CD4-positive, alpha-beta memory T cell (primary cell): ENCODE results near the gene PACSIN1. TPM values are rescaled to one million over a fixed set of nuclear protein-coding genes. Genes with fewer than 3 reads are reported as not detected.

ENCODE experiments used
- CTCF ChIA-PET: fragments of 350-600 bp; sonication (Branson Sonifier 250); formaldehyde crosslinking; loops from one replicate; lab custom pipeline; 2021; ENCODE audit warnings: inconsistent platforms; ENCODE audit not compliant: partially characterized antibody; lab: Charles Lee
- POLR2A ChIA-PET: fragments of 350-600 bp; sonication (Branson Sonifier 250); formaldehyde crosslinking; loops from one replicate; lab custom pipeline; 2021; ENCODE audit not compliant: partially characterized antibody; lab: Charles Lee
- DNase-seq, 5 donors: peaks; one replicate each; pipeline versions ENCODE4 v3.0.0 to v3.0.0-alpha.2; 2020 to 2022; ENCODE audit warnings: mixed read lengths in 1 of 5
- H3K27ac ChIP-seq: one replicate; pipeline ENCODE4 v1.7.0; 2013; ENCODE audit warnings: low read depth, low read length
- H3K27me3 ChIP-seq: 2 replicates; pipeline ENCODE4 v1.7.0; 2013; ENCODE audit warnings: mild to moderate bottlenecking, low read length, moderate library complexity; ENCODE audit not compliant: insufficient read depth
- H3K36me3 ChIP-seq: 2 replicates; pipeline ENCODE4 v1.7.0; 2013; ENCODE audit warnings: mild to moderate bottlenecking, low read length, moderate library complexity; ENCODE audit not compliant: insufficient read depth
- H3K4me1 ChIP-seq: 2 replicates; pipeline ENCODE4 v1.7.0; 2013; ENCODE audit warnings: mild to moderate bottlenecking, low read length, moderate library complexity; ENCODE audit not compliant: insufficient read depth
- H3K4me3 ChIP-seq, 2 donors: one replicate each; pipeline ENCODE4 v1.7.0; 2013; ENCODE audit warnings: low read length in 2 of 2, mild to moderate bottlenecking in 1 of 2
- H3K9me3 ChIP-seq, 2 donors: one replicate each; pipeline ENCODE4 v1.7.0; 2013; ENCODE audit warnings: low read length in 2 of 2, control low read depth in 1 of 2; ENCODE audit not compliant: control insufficient read depth in 1 of 2
- H3K27ac Mint-ChIP-seq, 7 donors: one replicate each; pipeline ENCODE4 v1.8.0; 2020 to 2021; ENCODE audit warnings: mixed read lengths in 7 of 7, mild to moderate bottlenecking in 6 of 7, inconsistent platforms in 3 of 7, moderate library complexity in 3 of 7
- H3K27me3 Mint-ChIP-seq, 2 donors: one replicate each; pipeline ENCODE4 v1.8.0; 2020 to 2021; ENCODE audit warnings: mixed read lengths in 2 of 2
- H3K36me3 Mint-ChIP-seq, 2 donors: one replicate each; pipeline ENCODE4 v1.8.0; 2020 to 2021; ENCODE audit warnings: mixed read lengths in 2 of 2, inconsistent platforms in 1 of 2, mild to moderate bottlenecking in 1 of 2
- H3K4me1 Mint-ChIP-seq, 4 donors: one replicate each; pipeline ENCODE4 v1.8.0; 2020 to 2021; ENCODE audit warnings: mixed read lengths in 4 of 4, mild to moderate bottlenecking in 1 of 4
- H3K4me3 Mint-ChIP-seq, 8 donors: one replicate each; pipeline ENCODE4 v1.8.0; 2020 to 2021; ENCODE audit warnings: mixed read lengths in 8 of 8, mild to moderate bottlenecking in 7 of 8, moderate library complexity in 6 of 8, inconsistent platforms in 3 of 8
- H3K9me3 Mint-ChIP-seq, 8 donors: one replicate each; pipeline ENCODE4 v1.8.0; 2020 to 2021; ENCODE audit warnings: mixed read lengths in 8 of 8, mild to moderate bottlenecking in 5 of 8, inconsistent platforms in 3 of 8, moderate library complexity in 1 of 8
- intact Hi-C: fragments of 100-400 bp; cut with micrococcal nuclease; formaldehyde crosslinking; loops from one replicate; pipeline ENCODE4 v1.15.1; 2023
- polyA plus RNA-seq, 2 donors: library from polyadenylated mRNA; unstranded; fragments of 300-500 nt; fragmentation: Illumina TruSeq; gene quantifications; one replicate each; pipeline ENCODE4 v1.2.3, GENCODE V29; 2021
- total RNA-seq, 2 experiments: library from RNA; stranded (reverse); gene quantifications; one replicate each; pipeline ENCODE4 v1.2.3, GENCODE V29; 2021

Gene PACSIN1
- total and polyA plus RNA-seq, 4 experiments from 2014 or later, result 0.92 to 2.3 (median 2.0) TPM; not detected in 1

- no peaks in the 10 kb centered on the region for H3K9me3 ChIP-seq
- ChIA-PET CTCF (no interaction called here), POLR2A (no interaction called here)
- H3K27ac Mint-ChIP-seq, result no peak overlapping the region
- H3K4me1 Mint-ChIP-seq, result peaks cover 0 to 6% (median 4%) of the 10 kb centered on the region in 4 donors
- peaks cover 4 to 5% of the 10 kb centered on the region in 2 donors for H3K27me3 Mint-ChIP-seq
- H3K4me1 ChIP-seq, result no peaks in the 10 kb centered on the region
- no peaks in the 10 kb centered on the region for H3K36me3 Mint-ChIP-seq
- H3K27ac ChIP-seq, result no peak overlapping the region
- DNase-seq, result no peak
- H3K36me3 ChIP-seq, result no peaks in the 10 kb centered on the region
- no peak overlapping the region for H3K4me3 ChIP-seq
- H3K27me3 ChIP-seq, result no peaks in the 10 kb centered on the region
- no peaks in the 10 kb centered on the region for H3K9me3 Mint-ChIP-seq
- intact Hi-C loops, result no loop called here
- no peak overlapping the region for H3K4me3 Mint-ChIP-seq
These were observed 52.9 kb downstream of the PACSIN1 start for GRCh38 chr6:34518669-34519365.

DNA sequence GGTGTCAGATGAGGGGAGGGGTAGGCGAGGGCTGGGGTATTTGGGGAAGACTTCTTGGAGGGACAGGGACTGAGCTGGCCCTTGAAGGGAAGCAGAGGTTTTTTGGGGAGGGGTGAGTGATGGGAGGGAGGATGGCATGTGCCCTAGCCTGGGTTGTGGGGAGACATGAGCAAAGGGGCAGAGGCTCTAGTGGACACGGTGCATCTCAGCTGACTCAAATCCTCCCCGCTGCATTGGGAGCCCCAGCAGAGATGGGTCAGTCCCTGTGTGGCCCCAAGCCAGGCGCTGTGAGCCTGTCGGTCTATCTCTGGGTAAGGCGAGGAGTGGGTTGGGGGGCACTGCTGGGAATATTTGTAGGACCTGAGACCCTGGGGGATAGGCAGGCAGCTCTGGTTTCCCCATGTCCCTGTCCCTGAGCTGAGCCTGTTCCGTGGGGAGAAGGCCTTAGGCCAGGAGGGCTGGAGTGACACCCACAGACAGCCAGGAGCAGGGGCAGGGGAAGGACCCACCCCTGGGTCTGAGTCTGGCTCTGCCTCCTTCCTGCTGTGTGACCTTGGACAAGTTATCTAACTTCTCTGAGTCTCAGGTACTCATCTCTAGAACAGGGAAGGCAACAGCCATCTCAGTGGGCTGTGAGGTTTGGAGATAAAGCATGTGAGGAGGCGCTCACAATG lies 54.2 kb downstream of the PACSIN1 start:
- Mint-ChIP-seq H3K4me3 (no peak overlapping the region), H3K4me1 (peaks cover 0 to 6% (median 4%) of the 10 kb centered on the region in 4 donors), H3K27me3 (peaks cover 2 to 3% of the 10 kb centered on the region in 2 donors), H3K36me3 (no peaks in the 10 kb centered on the region), H3K9me3 (no peaks in the 10 kb centered on the region), H3K27ac (no peak overlapping the region)
- H3K4me1 ChIP-seq, result no peaks in the 10 kb centered on the region
- ChIA-PET CTCF (no interaction called here), POLR2A (no interaction called here)
- no peak overlapping the region for H3K4me3 ChIP-seq
- no peaks in the 10 kb centered on the region for H3K27me3 ChIP-seq
- H3K9me3 ChIP-seq, result no peaks in the 10 kb centered on the region
- no peak overlapping the region for H3K27ac ChIP-seq
- intact Hi-C loops, result no loop called here
- H3K36me3 ChIP-seq, result no peaks in the 10 kb centered on the region
- DNase-seq, result no peak

- peaks cover 0 to 6% (median 4%) of the 10 kb centered on the region in 4 donors for H3K4me1 Mint-ChIP-seq
- no peaks in the 10 kb centered on the region for H3K9me3 ChIP-seq
- peaks cover 2 to 3% of the 10 kb centered on the region in 2 donors for H3K27me3 Mint-ChIP-seq
- H3K4me1 ChIP-seq, result no peaks in the 10 kb centered on the region
- no peaks in the 10 kb centered on the region for H3K27me3 ChIP-seq
- CTCF ChIA-PET, result no interaction called here
- DNase-seq, result no peak
- no peak overlapping the region for H3K4me3 Mint-ChIP-seq
- no peak overlapping the region for H3K27ac Mint-ChIP-seq
- no peaks in the 10 kb centered on the region for H3K36me3 ChIP-seq
- POLR2A ChIA-PET, result no interaction called here
- no peaks in the 10 kb centered on the region for H3K36me3 Mint-ChIP-seq
- H3K4me3 ChIP-seq, result no peak overlapping the region
- H3K27ac ChIP-seq, result no peak overlapping the region
- intact Hi-C loops, result no loop called here
- H3K9me3 Mint-ChIP-seq, result no peaks in the 10 kb centered on the region
These were observed 55.0 kb downstream of the PACSIN1 start for GRCh38 chr6:34520645-34521462.

DNA sequence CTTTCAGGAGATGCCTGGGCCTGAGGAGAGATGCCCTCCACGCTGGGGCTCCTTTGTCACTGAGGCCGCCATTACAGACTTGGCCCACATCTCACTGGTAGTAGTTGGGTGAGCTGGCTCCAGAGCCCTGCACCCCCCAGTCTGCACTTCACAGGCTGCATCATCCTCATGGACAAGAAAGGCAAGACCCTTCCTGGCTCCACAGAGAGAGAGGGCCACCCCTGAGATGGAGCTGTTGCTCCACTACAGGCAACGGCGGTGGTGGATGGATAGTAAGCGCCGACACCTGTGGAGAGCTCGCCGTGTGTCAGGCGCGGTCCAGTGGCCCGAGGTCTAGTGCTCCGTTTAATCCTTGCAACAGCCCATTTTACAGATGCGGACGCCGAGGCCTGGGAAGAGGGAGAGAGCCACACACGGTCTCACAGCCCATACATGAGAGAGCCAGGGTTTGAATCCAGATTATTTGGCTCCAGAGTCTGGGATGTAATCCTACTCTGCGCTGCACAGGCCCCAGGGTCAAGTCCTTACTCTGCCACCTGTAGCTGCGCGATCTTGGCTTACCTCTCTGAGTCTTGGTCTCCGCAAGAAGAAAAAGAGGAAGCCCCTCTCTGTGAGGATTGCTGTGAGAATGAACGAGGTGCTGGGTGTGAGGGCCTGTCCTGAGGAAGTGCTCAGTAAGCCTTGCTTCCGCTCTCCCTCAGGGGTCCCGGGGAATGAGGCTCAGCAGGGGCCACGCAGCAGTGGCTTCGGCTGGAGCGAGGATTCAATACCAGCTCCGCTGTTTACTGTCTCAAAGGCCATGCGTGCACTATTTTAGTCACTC lies 55.8 kb downstream of the PACSIN1 start:
- POLR2A ChIA-PET, result no interaction called here
- DNase-seq, result no peak
- Histone ChIP-seq H3K36me3 (no peaks in the 10 kb centered on the region), H3K4me1 (peaks cover 6% of the 10 kb centered on the region), H3K4me3 (no peak overlapping the region), H3K27ac (no peak overlapping the region), H3K9me3 (no peaks in the 10 kb centered on the region), H3K27me3 (no peaks in the 10 kb centered on the region)
- peaks cover 2 to 3% of the 10 kb centered on the region in 2 donors for H3K27me3 Mint-ChIP-seq
- H3K9me3 Mint-ChIP-seq, result no peaks in the 10 kb centered on the region
- no peak overlapping the region for H3K27ac Mint-ChIP-seq
- no peak overlapping the region for H3K4me3 Mint-ChIP-seq
- CTCF ChIA-PET, result interaction anchor here (2.1 kb wide), 1 partner anchor 61 kb away, joined by 5 read pairs; no protein-coding TSS in a partner anchor
- H3K36me3 Mint-ChIP-seq, result no peaks in the 10 kb centered on the region
- intact Hi-C loops, result no loop called here
- peaks cover 0 to 6% (median 4%) of the 10 kb centered on the region in 4 donors for H3K4me1 Mint-ChIP-seq

GRCh38 chr6:34522761-34523160 lies 56.9 kb downstream of the PACSIN1 start:
- Histone ChIP-seq H3K27ac (no peak overlapping the region), H3K27me3 (no peaks in the 10 kb centered on the region), H3K9me3 (no peaks in the 10 kb centered on the region), H3K36me3 (no peaks in the 10 kb centered on the region), H3K4me1 (peaks cover 15% of the 10 kb centered on the region), H3K4me3 (no peak overlapping the region)
- Mint-ChIP-seq H3K4me1 (peaks cover 5 to 15% (median 8%) of the 10 kb centered on the region in 4 donors), H3K27me3 (no peaks in the 10 kb centered on the region), H3K36me3 (no peaks in the 10 kb centered on the region), H3K4me3 (no peak overlapping the region), H3K27ac (no peak overlapping the region), H3K9me3 (no peaks in the 10 kb centered on the region)
- intact Hi-C loops, result no loop called here
- no peak for DNase-seq
- POLR2A ChIA-PET, result no interaction called here
- CTCF ChIA-PET, result interaction anchor here (2.1 kb wide), 1 partner anchor 62 kb away, joined by 5 read pairs; no protein-coding TSS in a partner anchor

DNA sequence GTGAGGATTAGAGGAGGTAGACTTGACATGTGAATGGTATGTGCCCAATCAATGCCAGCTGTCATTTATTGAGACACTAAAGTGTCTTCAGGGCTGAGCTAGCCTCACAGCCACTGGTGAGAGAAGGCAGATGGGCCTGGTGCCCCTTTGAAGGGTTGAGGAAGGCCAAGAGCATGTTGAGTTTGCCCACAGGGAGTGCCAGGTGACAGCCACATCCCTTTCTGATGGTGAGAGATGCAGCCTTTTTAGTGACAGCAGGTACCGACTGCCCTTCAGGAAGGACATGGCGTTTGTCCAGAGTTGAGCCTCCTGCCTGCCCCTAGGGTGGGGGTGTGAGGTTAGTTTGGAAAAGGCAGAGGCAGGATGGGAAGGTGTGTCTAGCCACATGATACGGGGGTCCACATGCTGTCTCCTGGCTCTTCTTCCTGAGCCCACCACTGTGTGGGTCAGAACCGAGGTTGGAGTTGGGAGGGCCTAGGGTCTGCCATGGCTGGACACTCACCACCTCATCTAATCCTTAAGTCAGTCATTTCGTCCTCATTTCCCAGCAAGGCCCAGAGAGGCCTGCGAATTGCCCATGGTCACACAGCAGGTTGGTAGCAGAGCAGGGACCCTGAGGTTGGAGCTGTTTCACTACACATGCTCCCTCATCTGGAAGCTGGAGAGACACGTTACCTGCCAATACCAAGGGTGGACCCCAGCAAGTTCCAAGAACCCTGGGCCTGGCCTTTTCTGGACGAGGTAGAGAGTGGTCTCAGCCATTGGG lies 57.7 kb downstream of the PACSIN1 start:
- POLR2A ChIA-PET, result no interaction called here
- CTCF ChIA-PET, result interaction anchor here (2.1 kb wide), 1 partner anchor 63 kb away, joined by 5 read pairs; no protein-coding TSS in a partner anchor
- H3K4me3 ChIP-seq, result no peak overlapping the region
- no peak for DNase-seq
- no peaks in the 10 kb centered on the region for H3K9me3 Mint-ChIP-seq
- no peaks in the 10 kb centered on the region for H3K27me3 ChIP-seq
- no peak overlapping the region for H3K27ac ChIP-seq
- intact Hi-C loops, result no loop called here
- H3K36me3 ChIP-seq, result no peaks in the 10 kb centered on the region
- H3K4me1 ChIP-seq, result peaks cover 15% of the 10 kb centered on the region
- peaks cover 6 to 17% (median 9%) of the 10 kb centered on the region in 4 donors for H3K4me1 Mint-ChIP-seq
- no peaks in the 10 kb centered on the region for H3K27me3 Mint-ChIP-seq
- no peak overlapping the region for H3K4me3 Mint-ChIP-seq
- H3K9me3 ChIP-seq, result no peaks in the 10 kb centered on the region
- H3K36me3 Mint-ChIP-seq, result no peaks in the 10 kb centered on the region
- peak overlapping the region in 3 of 7 donors; percentile 37 to 80 (median 42) for H3K27ac Mint-ChIP-seq
